GM23338 (cell line): ENCODE results near the gene DRD4.

Experiments
- CREB1 ChIP-seq: fragments of 250-450 bp; sonication (Bioruptor Pico); IDR thresholded peaks from 2 replicates; pipeline ENCODE4 v1.5.0; 2020; ENCODE audit warnings: low read depth, mild to moderate bottlenecking, moderate library complexity
- EZH2 ChIP-seq: fragments of 200-600 bp; sonication (generic); IDR thresholded peaks from one replicate; pipeline ENCODE4 v1.8.0; 2017; ENCODE audit warnings: antibody characterized with exemption, mild to moderate bottlenecking, low read depth; ENCODE audit not compliant: unreplicated experiment
- EZH2phosphoT487 ChIP-seq: fragments of 200-600 bp; sonication (generic); IDR thresholded peaks from one replicate; pipeline ENCODE4 v1.8.1; 2018; ENCODE audit warnings: antibody characterized with exemption; ENCODE audit not compliant: unreplicated experiment
- POLR2AphosphoS5 ChIP-seq: IDR thresholded peaks from 2 replicates; pipeline ENCODE4 v1.6.1; 2016; ENCODE audit warnings: antibody characterized with exemption, low read depth
- STAT1 ChIP-seq: IDR thresholded peaks from one replicate; pipeline ENCODE4 v1.6.1; 2016; ENCODE audit warnings: antibody characterized with exemption; ENCODE audit not compliant: unreplicated experiment
- ZNF114 ChIP-seq: fragments of 250-450 bp; sonication (Bioruptor Pico); IDR thresholded peaks from 2 replicates; pipeline ENCODE4 v1.5.0; 2020; ENCODE audit warnings: mild to moderate bottlenecking, moderate library complexity
- TF ChIP-seq, protein P1 (sequence below): IDR thresholded peaks from one replicate; pipeline ENCODE4 v1.6.1; 2018; ENCODE audit warnings: antibody characterized with exemption; ENCODE audit not compliant: unreplicated experiment
- TF ChIP-seq, protein P2 (sequence below), 2 experiments: fragments of 200-600 bp in 1 of 2; sonication (generic) in 1 of 2; conservative IDR thresholded peaks; 2 replicates each; pipeline versions ENCODE4 v1.5.1 to v1.6.1; 2016 to 2017; ENCODE audit warnings: antibody characterized with exemption in 2 of 2, low read depth in 2 of 2, mild to moderate bottlenecking in 2 of 2, moderate library complexity in 1 of 2
- TF ChIP-seq, protein P3 (sequence below): IDR thresholded peaks from 2 replicates; pipeline ENCODE4 v1.6.1; 2016; ENCODE audit warnings: antibody characterized with exemption

DNA sequence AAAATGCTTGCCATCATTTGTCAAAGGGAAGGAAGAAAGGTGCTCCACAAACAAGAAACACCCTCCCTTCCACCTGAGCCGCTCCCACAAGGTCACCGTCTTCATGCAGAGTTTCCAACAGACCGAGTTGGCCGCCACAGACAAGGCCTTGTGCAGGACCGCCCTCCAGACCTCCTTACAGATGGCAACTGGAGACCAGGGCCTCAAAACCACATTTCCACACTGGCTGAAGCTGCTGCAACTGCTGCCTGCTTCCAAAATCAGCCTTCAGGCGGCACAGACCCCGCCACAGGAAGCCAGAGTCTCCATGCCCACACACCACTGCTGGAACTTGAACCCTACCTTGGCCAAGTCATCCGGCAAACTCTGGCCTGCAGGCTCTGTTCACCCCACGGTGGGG is 51.6 kb downstream of the DRD4 start:
- TF ChIP-seq, protein P1, sequence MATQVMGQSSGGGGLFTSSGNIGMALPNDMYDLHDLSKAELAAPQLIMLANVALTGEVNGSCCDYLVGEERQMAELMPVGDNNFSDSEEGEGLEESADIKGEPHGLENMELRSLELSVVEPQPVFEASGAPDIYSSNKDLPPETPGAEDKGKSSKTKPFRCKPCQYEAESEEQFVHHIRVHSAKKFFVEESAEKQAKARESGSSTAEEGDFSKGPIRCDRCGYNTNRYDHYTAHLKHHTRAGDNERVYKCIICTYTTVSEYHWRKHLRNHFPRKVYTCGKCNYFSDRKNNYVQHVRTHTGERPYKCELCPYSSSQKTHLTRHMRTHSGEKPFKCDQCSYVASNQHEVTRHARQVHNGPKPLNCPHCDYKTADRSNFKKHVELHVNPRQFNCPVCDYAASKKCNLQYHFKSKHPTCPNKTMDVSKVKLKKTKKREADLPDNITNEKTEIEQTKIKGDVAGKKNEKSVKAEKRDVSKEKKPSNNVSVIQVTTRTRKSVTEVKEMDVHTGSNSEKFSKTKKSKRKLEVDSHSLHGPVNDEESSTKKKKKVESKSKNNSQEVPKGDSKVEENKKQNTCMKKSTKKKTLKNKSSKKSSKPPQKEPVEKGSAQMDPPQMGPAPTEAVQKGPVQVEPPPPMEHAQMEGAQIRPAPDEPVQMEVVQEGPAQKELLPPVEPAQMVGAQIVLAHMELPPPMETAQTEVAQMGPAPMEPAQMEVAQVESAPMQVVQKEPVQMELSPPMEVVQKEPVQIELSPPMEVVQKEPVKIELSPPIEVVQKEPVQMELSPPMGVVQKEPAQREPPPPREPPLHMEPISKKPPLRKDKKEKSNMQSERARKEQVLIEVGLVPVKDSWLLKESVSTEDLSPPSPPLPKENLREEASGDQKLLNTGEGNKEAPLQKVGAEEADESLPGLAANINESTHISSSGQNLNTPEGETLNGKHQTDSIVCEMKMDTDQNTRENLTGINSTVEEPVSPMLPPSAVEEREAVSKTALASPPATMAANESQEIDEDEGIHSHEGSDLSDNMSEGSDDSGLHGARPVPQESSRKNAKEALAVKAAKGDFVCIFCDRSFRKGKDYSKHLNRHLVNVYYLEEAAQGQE, result no peak
- TF ChIP-seq, protein P2, sequence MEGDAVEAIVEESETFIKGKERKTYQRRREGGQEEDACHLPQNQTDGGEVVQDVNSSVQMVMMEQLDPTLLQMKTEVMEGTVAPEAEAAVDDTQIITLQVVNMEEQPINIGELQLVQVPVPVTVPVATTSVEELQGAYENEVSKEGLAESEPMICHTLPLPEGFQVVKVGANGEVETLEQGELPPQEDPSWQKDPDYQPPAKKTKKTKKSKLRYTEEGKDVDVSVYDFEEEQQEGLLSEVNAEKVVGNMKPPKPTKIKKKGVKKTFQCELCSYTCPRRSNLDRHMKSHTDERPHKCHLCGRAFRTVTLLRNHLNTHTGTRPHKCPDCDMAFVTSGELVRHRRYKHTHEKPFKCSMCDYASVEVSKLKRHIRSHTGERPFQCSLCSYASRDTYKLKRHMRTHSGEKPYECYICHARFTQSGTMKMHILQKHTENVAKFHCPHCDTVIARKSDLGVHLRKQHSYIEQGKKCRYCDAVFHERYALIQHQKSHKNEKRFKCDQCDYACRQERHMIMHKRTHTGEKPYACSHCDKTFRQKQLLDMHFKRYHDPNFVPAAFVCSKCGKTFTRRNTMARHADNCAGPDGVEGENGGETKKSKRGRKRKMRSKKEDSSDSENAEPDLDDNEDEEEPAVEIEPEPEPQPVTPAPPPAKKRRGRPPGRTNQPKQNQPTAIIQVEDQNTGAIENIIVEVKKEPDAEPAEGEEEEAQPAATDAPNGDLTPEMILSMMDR (conservative IDR thresholded peaks at IDR 0.05; ENCODE audit: low read depth in 2 of 2), result no peak
- TF ChIP-seq EZH2 (no peak), CREB1 (no peak), POLR2AphosphoS5 (no peak), EZH2phosphoT487 (no peak), STAT1 (no peak), ZNF114 (CRISPR knock-in tag) (no peak)
- TF ChIP-seq, protein P3, sequence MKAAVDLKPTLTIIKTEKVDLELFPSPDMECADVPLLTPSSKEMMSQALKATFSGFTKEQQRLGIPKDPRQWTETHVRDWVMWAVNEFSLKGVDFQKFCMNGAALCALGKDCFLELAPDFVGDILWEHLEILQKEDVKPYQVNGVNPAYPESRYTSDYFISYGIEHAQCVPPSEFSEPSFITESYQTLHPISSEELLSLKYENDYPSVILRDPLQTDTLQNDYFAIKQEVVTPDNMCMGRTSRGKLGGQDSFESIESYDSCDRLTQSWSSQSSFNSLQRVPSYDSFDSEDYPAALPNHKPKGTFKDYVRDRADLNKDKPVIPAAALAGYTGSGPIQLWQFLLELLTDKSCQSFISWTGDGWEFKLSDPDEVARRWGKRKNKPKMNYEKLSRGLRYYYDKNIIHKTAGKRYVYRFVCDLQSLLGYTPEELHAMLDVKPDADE, result no peak
